Stimulated activated CD4-positive, alpha-beta T cell treated with anti-CD3 and anti-CD28 coated beads, Interleukin-15, amount 100 ng/mL, for 24 hours (primary cell): ENCODE measurements around the gene LRMDA.
"Not testable (repeated sequence)": the region's sequence is repeated elsewhere in the genome, so short reads cannot be mapped to it uniquely, and the experiment has no call there.

Experiments used
- DNase-seq: peaks from one replicate; pipeline ENCODE4 v3.0.0-alpha.2; 2020

The LRMDA gene

DNA sequence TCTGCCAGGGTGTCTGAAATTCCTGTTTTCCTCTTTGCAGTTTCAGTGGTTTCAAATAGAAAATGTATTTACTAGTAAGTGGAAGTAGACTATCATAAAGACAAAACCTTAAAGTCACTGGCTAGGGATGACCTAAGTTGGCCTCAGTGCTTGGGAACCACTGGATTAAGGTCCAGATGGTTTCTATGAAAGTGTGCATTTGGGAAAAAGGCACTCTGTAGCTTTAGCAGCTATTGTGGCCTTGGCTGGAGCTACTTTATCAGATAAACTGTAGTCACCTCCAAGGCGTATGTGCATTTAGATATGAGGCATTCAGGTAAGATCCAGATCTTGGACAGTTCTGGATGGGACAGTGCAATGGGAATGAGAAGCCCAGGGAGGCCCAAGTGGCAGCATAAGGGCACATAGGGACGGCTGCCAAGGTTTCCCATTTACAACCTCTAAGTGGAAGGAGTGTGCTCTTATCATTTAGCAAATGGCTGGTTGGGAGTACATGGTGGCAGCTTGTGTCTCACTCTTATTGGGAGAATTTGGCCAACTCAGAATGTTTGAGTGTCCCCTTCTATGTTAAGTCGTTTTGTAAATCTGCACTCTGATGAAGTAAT, 185.6 kb downstream of the LRMDA start:
- DNase-seq = no peak

DNA sequence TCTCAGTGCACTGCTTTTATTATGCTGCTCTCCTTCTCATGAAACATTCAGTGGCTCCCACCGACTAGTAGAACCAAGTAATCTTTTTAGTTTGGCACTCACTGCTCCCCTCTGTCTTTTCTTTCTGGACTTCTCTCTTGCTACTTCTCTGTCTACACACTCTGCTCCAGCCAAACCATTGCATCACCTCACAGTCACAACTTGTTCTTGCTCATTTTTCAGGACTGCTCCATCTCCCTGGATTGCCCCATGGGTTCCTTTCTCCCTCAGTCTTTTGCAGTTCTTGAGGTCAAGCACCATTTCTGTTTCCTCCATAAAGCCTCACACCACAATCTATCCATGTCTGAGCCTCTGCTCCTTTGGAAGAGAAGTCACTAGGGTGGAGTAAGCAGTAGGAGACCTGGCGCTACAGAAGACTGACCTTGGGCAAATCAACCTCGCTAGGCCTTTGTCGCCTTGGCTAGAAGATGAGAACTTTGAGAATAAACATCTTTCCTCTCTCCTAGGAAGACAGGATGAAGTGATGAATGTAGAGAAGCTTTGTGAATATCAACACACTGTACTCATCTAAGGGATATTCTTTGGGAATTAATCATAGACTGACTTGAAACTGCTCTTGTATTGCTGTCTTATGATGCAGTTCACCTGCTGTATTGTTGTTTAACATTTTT, 186.2 kb downstream of the LRMDA start:
- no peak for DNase-seq

DNA sequence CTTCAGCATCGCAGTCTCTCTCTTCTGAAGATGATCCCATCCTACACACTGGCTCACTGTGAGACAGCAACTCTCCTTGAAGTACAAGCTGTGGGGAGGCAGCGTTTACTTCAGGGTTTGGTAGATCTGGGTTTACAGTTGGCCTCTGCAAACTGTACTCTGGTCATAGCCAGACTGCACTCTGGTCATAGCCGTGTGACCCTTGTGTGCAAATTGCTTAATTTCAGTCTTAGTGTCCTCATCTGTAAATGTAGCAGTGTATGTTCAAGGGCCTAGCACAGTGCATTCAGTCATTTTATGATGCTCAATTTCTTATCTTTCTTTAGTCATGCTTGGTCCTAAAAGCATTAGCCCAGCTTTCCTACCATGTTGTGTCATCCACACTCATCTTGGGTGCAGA, 188.2 kb downstream of the LRMDA start:
- no peak for DNase-seq

DNA sequence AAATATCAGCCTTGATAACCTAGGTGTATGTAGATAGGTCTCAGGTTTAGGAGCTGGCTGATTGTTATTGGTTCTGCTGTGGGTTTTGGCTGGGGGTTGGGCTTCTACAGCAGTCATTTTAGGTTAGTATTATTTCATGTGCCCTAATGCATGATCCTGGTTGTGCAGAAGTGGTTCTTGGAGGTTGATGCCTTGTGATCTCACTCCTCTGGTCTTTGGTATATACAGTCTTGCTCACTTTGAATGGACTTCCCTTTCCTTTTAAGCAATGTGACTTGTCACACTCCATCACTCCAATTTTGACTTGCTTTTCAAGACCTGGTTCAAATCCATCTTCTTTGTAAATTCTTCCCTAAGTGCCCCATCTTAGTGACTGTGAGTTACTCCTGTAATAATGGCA, 188.9 kb downstream of the LRMDA start:
- DNase-seq = no peak

DNA sequence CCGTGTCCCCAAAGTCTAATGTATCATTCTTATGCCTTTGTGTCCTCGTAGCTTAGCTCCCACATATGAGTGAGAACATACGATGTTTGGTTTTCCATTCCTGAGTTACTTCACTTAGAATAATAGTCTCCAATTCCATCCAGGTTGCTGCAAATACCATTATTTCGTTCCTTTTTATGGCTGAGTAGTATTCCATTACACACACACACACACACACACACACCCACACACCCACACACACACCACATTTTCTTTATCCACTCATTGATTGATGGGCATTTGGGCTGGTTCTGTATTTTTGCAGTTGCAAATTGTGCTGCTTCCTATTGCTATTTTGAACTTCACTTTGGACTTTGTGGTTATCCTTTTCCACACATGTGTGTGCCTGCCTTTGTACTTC, 189.6 kb downstream of the LRMDA start:
- DNase-seq = not testable (repeated sequence)

DNA sequence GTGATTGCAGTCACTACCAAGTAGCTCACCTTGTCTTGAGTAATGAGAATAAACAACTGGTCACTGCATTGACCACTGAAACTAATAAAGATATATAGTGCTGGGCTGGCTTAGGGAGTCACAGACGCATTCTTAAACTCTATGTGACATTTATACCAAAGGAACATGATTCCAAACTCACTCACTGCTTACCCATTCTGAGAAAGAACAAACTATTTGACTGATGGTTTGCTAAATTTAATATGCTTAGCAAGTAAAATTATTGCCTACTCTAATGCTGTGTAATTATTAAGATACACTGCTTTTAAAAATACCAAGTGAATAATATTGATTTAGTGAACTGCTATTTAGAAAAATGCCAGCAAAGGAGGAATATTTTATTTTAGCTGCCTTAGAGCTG, 191.1 kb downstream of the LRMDA start:
- DNase-seq = no peak

DNA sequence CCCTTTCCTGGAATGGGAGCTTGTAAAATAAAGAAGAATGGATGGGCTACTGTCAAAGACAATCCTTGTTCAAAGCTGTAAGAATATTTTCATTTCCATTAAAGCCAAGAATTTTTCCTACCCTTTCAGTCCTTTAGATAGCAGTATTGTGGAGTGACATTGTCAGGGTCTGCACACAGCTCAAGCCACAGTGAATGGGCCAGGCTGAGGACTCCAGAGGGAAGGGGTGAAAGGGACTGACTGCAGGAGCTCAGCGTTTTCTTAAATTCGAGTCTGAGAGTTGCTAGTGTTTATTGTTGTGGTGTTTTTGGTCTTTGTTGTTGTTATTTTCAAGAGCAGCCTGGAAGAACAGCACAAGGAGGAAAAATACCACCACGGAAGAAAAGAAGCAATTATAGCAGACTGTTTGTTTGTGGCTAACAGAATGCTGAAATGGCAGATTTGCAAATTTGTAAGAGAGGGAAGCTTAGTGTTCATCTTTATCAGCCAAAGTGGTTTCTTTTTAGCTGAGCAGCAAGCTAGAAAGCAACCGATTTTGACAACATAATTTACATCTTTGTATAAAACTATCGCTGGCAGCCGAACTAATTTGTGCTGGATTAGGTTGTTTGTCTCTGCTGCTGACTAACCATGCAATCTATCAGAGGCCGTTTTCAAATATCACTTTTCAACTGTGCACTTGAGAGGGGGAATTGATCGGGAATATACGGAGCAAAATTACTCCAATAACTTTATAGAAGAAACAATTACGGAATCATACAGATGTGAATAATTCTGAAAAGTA, 192.1 kb downstream of the LRMDA start:
- DNase-seq = no peak

DNA sequence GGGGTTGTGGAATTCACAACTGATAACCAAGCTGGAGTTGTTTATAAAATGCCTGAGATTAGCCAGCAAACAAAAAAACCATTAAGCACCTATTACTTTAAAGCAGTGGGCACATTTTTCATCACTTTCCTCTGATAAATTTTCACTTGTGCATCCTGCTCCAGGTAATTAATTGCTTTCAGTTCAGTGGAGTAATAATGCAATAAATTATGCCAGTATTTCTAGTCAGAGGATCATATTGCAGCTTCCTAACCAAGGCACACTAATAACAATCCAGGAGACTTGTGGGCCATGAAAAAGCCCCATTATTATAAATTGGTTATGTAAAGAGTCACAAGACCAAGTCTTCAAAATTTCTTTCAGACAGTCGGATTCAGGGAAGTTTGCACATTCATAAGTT, 193.2 kb downstream of the LRMDA start:
- DNase-seq = no peak

DNA sequence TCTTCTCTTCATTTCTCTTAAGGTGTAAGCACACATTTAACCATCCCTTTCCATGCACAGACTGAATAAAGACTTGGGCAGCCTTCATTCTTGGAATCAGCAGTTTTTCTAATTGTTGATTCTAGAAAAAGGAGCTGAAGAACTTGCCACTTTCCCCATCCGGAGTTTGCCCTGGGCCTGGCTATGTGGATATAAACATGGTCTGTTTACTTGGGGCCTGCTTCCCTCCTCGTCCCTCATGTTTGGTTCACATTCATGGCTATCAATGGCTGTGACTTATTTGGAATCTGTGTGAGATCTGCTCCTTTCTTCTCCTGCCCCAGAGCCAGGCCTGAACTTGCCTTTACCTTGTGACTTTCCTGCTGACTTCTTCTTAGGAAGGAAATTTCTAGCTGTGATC, 199.3 kb downstream of the LRMDA start:
- no peak for DNase-seq

DNA sequence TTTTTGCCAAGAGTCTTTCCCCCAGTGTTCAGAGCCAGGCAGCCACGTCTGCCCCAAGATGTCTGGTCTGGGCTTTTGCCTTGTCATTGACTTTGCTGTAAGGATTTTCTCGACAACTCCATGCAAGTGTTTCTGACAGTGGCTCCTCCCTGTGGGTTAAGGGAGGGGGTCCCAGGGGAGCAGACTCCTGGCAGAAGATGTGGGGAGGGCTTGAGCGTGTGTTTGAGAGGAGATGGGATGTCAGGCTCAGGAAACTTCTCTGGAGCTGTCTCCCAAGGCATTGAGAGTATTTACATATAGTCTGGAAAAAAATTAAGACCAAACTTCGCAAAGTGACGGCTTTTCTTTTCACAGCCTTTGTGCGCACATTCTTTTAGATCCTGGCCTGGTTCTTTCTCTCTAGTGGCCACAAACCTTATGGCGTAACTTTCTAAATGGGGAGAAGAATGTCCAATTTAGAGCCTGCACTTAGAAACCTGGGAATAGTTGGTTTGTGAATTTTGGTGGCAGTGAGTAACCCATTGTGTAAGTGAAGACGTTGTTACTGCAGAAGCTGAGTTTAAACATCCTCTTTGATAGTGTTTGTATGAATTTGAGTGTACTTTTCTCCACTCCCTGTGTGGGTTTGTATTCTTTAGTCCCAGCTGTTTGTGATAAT, 201.5 kb downstream of the LRMDA start:
- no peak for DNase-seq

DNA sequence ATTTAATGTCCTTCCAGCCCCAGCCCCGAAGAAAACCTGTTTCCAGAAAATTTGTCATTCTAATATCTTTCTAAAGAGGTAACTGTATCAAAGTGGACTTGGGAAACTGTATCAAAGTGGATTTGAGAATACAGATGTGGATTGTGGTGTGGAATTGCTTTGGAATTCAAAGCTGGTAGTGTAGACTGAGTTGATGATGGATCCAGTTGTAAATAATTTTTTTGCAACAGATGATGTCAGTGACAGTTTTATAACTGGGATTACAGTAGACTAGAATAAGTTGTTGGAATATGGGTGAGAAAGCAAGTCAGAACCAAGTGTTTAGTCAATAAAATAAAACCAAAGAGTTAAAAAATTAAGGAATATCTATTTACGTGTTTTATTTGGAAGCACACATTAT, 202.1 kb downstream of the LRMDA start:
- no peak for DNase-seq

DNA sequence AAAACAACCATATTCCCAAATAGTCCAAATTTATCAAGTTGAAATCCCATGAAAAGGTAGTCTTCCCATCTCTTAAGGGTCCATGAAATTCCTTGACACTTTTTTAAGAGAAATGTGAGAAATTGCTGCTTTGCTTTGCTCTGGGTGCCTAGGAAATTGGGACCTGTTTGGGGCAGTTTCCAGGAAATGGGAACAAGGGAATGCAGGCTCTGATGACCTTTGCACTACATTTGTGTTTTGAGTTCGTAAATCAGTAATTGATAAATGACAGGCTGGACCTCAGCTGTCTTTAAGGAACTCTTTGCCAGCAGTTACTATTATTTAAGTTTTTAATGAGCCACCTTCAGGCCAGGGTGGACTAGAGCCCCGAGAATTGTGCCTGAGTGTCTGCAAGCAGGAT, 203.5 kb downstream of the LRMDA start:
- DNase-seq = no peak

DNA sequence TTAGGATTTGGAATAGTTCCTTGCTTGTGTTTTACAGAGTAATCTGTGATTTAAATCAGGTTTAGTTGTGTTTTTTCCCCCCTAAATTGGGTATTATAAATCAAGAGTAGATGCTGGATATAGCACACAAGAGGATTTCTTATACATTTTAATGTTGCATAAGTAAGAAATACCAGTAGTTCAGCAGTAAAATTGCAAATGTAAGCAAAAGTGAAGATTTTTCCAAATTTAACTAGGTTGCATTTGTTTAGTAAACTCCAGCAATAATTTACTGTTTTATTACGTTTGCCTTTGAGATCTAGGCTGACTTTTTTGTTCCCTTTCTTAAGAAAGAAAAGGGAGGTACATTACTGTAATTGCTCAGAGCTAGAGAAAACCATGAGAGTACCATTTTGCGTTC, 207.3 kb downstream of the LRMDA start:
- DNase-seq = no peak

DNA sequence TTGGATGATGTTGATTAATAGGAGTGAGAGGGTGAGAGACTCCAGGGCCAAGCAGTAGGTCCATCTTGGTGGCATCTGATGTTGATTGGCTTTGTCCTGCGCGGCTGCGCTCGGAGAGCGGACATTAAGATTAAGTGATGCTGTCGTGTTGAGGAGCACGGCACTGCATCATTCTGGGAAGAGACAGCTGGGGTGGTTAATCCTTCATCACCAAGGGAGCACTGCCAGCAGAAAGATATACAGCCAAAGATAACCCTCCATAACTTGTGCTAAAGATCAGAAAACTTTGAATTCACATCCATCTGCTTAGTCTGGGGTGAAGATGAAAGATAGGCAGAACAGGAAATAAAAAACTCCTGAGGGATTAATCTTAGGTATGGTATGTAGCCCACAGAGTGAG, 208.3 kb downstream of the LRMDA start:
- no peak for DNase-seq

DNA sequence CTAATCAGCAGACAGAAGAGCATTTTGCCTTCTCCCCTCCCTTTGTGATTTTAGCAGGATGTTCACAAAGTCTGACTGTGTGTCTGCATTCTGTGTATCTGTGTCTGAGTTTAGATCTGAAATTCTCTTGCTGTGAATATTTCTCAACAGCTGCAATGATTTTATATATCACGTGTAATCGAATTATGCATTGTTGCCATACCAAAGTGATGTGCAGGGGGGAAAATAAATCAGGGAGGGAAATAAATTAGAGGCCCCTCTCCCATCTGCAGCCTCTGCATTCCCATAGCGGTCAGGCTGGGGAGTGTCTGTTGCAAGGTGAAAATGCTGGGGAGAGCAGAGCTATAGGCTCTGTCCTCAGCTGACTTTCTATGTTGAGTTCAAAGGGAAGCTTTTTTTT, 209.0 kb downstream of the LRMDA start:
- DNase-seq = no peak

DNA sequence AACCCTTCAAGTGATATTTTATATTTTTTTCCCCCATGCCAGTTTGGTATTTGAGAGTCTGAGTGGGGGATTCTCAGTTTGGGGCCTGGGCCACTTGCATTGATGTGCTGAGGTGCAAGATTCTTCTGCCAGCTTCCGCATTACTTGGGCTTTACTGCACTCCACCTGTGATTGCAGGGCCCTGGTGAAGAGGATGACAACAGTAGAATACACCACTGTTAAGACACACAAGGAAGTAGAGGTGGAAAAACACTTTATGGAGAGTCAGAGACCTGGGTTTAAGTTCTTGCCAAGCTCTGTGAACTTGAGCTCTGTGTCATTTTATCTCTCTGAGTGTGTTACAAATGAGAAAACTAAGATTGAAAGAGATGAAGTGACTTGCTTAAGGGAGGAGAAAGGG, 209.4 kb downstream of the LRMDA start:
- no peak for DNase-seq

DNA sequence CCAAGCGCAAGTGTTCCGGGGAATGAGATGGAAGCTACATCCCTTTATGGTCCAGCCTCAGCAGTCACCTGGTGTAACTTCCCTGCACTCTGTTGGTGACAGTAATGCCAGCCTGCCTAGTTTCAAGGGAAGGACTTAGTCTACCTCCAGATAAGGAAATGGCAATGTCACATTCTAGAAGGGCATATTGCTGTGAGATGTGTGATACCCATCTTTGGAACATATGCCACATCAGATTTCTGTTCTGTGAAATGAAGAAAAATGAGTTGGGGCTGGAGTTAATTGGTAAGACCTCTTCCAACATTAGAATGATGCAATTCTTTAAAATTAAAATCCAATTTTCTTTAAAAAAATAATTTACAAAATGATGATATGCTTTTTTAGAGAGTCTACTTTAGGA, 212.0 kb downstream of the LRMDA start:
- DNase-seq = no peak

DNA sequence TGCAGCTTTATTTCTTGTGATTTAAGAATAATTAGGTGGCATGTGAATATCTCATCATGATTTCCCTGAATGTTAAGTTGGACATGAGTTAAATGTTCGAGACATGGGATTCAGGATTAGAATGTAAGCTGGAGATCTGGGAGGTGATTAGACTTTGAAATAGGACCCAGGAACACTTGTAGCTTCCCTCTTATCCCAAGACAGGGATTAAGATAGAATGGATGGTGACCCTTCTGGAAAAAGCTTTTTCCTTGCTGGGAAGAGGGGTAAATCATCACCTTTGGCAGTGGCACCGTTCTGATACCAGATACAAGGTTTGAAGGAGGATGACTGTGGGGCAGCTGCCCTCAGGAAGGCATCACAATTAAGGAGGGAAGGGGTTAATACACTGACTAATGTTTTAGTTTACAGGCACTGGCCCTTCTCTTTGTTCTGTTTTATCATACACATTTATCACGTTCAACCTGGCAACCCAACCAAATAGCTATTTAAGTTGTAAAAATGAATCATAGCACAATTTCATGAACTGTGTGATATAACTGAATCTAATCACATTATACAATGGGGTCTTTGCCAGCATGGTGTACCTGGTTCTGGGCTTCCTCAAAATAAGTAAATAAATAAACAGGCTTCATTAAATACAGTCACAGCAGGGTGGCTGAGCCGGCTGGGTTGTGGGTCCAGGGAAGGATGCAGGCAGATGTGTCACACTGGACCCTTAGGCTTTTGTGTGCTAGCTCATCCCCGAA, 212.7 kb downstream of the LRMDA start:
- DNase-seq = no peak

DNA sequence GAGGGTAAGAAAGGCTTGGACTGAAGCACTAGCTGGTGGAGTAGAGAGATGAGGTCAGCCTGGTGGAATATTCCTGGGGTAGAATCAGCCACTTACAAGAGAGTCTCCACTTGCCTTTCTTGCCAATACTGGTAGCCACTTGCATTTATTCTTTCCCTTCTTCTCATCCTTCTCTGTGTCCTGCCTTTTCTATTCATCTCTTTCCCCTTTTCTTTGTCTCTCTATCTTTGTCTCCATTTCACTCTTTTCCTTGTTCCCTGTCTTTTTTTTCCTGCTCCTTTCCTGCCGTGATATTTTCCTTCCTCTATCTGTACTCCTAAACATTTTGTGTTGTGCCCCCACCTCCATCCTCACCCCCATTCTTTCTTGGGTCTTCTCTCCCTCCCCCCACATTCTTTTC, 214.3 kb downstream of the LRMDA start:
- DNase-seq = no peak

DNA sequence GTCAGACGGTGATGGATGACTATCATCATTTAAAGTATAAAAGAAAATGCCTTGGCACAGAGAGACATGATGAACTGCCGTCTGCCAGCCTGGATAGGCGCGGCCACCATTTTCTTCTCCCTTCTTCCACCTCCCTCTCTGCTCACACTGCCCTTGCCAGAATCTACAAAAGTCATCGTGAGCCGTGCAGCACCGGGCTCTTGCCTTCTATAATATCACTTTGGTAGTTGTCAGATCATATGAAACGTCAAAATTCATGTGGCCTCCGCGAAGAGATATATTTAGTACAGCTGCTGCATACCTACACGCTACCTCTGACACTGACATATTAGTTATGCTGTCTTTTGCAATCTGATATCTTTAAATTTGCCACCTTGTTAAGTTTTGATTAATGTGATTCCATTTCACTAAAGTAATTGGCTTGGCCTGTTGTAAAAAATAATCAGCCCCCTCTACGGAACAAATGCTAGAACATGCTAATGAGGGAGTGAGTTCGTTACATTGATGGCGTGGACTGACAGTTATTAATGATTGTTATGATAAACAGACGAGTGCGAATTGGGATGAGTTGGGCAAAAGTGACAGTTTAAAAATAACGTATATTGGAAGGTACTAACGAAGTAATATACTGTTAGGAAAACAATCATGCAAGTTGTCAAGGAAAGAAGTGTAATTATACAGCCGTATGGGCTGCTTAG, 214.9 kb downstream of the LRMDA start:
- no peak for DNase-seq

DNA sequence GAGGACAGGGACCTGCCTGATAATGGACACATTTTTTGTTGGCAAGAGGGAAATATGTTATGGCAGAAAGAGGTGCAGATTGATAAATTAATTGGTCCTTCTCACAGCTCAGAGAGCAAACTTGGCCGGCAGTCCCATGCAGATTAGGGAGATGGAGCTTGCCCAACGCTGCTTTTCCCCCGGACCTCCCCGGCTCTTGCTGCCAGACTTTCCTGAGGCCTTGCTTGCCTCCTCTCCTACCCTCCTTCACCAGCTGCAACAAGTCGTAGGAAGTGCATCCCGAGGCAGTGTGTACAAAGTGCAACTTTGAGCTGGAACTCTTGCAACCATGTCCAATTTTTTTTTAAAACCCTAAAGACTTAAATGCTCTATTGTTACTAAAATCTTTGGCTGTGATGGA, 215.5 kb downstream of the LRMDA start:
- no peak for DNase-seq

DNA sequence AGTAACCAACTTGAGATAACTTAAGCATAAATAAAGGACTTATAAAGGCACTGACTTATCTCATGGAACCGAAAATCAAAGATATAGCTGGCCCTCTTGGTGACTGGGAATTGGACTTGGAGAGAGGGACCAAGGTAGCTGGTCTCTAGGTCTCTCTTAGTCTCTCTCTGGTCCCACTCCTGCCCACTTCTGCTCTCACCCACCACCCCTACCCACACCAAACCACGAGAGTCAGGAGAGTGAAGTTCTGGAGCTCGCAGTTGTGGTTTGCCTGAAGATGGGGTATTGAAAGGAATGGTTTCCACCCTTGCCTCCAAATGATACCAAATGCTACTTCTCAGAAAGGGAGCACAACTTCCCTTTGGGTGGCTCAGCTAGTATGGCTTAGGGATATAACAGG, 216.3 kb downstream of the LRMDA start:
- no peak for DNase-seq

DNA sequence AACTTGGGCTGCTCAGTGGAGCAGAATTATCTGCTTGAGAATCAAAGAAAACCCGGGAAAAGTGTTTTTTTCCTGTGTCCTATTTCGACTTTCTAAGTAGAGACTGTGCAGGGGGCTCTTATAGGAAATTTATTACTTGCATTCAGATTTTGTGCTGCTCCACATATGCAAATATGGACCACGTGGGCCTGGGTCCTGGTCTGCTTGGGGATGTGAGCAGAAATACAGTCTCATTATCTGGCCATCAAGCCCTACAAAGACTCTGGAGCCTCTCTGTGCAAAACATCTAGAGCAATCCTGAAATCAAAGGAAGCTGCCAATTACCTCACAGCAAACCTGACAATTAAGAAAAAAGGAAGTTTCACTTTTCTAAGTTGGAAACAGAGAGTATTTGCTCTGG, 216.9 kb downstream of the LRMDA start:
- no peak for DNase-seq
